Upper lobe of left lung (tissue), 6 donors: ENCODE data around the gene MYO5B. TPM values are rescaled to one million over a fixed set of nuclear protein-coding genes. Genes with fewer than 3 reads are reported as not detected.
A peak's percentile ranks its signal among the peaks of the same experiment; 100 is the strongest.

Experiments
- ATAC-seq, 2 donors: fragments of 200-7000 bp; cut with Tn5 transposase; one replicate each; pipeline ENCODE4 v1.9.1; 2022; ENCODE audit warnings: mild to moderate bottlenecking in 2 of 2, moderate library complexity in 2 of 2; ENCODE audit not compliant: low FRiP score in 2 of 2
- DNase-seq, 2 donors: peaks; one replicate each; pipeline ENCODE4 v3.0.0-alpha.2; 2019 to 2020
- H3K27ac ChIP-seq, 4 donors: fragments of 200-600 bp; sonication (generic); one replicate each; pipeline ENCODE4 v1.5.1; 2016 to 2019
- H3K27me3 ChIP-seq, 4 donors: fragments of 200-600 bp; sonication (generic); one replicate each; pipeline ENCODE4 v1.5.1; 2017 to 2019
- H3K36me3 ChIP-seq, 4 donors: fragments of 200-600 bp; sonication (generic); one replicate each; pipeline ENCODE4 v1.5.1; 2016 to 2019
- H3K4me1 ChIP-seq, 4 donors: fragments of 200-600 bp; sonication (generic); one replicate each; pipeline ENCODE4 v1.5.1; 2018 to 2019
- H3K4me3 ChIP-seq, 4 donors: fragments of 200-600 bp; sonication (generic); one replicate each; pipeline ENCODE4 v1.5.1; 2017 to 2019; ENCODE audit warnings: mild to moderate bottlenecking in 2 of 4, moderate library complexity in 1 of 4
- H3K9me3 ChIP-seq, 4 donors: fragments of 200-600 bp; sonication (generic); one replicate each; pipeline ENCODE4 v1.5.1; 2018 to 2019
- CTCF ChIP-seq, 6 experiments: fragments of 450-650 bp in 4 of 6; fragments of 200-600 bp in 2 of 6; sonication (generic) in 2 of 6; IDR thresholded peaks; one replicate each; pipeline ENCODE4 v1.5.1; 2016 to 2019; ENCODE audit warnings: antibody characterized with exemption in 6 of 6
- EP300 ChIP-seq, 4 donors: sonication (generic); formaldehyde crosslinking; IDR thresholded peaks; one replicate each; pipeline ENCODE4 v1.5.1; 2017; ENCODE audit warnings: antibody characterized with exemption in 4 of 4, control low read depth in 2 of 4
- POLR2A ChIP-seq, 4 donors: fragments of 450-650 bp; IDR thresholded peaks; one replicate each; pipeline ENCODE4 v1.5.1; 2016 to 2017; ENCODE audit warnings: antibody characterized with exemption in 4 of 4, mild to moderate bottlenecking in 2 of 4
- POLR2AphosphoS5 ChIP-seq, 2 donors: sonication (generic); formaldehyde crosslinking; IDR thresholded peaks; one replicate each; pipeline ENCODE4 v1.5.1; 2017; ENCODE audit warnings: antibody characterized with exemption in 2 of 2
- WGBS, 2 donors: methylation state at CpG; one replicate each; pipeline ENCODE4 v1.1.5; 2017 to 2018; 5-methylcytosine and 5-hydroxymethylcytosine counted together
- total RNA-seq, 6 donors: library from RNA; depleted of rRNA in 4 of 6; stranded (reverse); fragments of >200 nt in 4 of 6; gene quantifications; one replicate each; pipeline versions ENCODE4 v1.1.0 to v1.2.1, GENCODE V29; 2016 to 2021
- donor health status: DM: no; HTN: no; CAD: no; lungs with moderate emphysema.
- donor health status: DM: no; HTN: yes; CAD: no; lungs with severe emphysema.

The MYO5B gene
- total RNA-seq, 6 donors from 2014 or later: 25.4 to 95.2 (median 49.6) TPM

GRCh38 chr18:49948975-49949374, 246.0 kb downstream of the MYO5B start:
- 78 to 91% methylated on average over 1 of the region's 1 CpG for WGBS, 2 donors
- no peak overlapping the region for H3K27ac ChIP-seq
- ATAC-seq: no peak
- H3K4me1 ChIP-seq: no peaks in the 10 kb centered on the region
- H3K36me3 ChIP-seq: peaks cover 0 to 7% (median 0%) of the 10 kb centered on the region in 4 donors
- H3K27me3 ChIP-seq: no peaks in the 10 kb centered on the region
- H3K9me3 ChIP-seq: no peaks in the 10 kb centered on the region
- H3K4me3 ChIP-seq: no peak overlapping the region
- no peak for DNase-seq
- TF ChIP-seq POLR2AphosphoS5 (IDR thresholded peaks at IDR 0.05): no peak
- TF ChIP-seq EP300 (IDR thresholded peaks at IDR 0.05): no peak
- TF ChIP-seq CTCF (IDR thresholded peaks at IDR 0.05): no peak
- no peak for TF ChIP-seq POLR2A (IDR thresholded peaks at IDR 0.05)

- Histone ChIP-seq H3K4me1 (no peaks in the 10 kb centered on the region), H3K27ac (no peak overlapping the region), H3K36me3 (no peaks in the 10 kb centered on the region), H3K27me3 (no peaks in the 10 kb centered on the region), H3K4me3 (no peak overlapping the region), H3K9me3 (no peaks in the 10 kb centered on the region)
- WGBS, 2 donors: 45 to 54% methylated on average over 8 of the region's 8 CpGs
- ATAC-seq (peak in 1 of 2 donors; percentile 46), DNase-seq (no peak)
- TF ChIP-seq EP300 (IDR thresholded peaks at IDR 0.05): no peak
- no peak for TF ChIP-seq POLR2AphosphoS5 (IDR thresholded peaks at IDR 0.05)
Measured at GRCh38 chr18:49944663-49945062, 250.3 kb downstream of the MYO5B start.

GRCh38 chr18:49936821-49937220, 258.1 kb downstream of the MYO5B start:
- H3K4me1 ChIP-seq: no peaks in the 10 kb centered on the region
- H3K4me3 ChIP-seq: no peak overlapping the region
- WGBS, 2 donors: 69 to 92% methylated on average over 4 of the region's 4 CpGs
- no peaks in the 10 kb centered on the region for H3K9me3 ChIP-seq
- H3K36me3 ChIP-seq: no peaks in the 10 kb centered on the region
- ATAC-seq: no peak
- DNase-seq: no peak
- H3K27ac ChIP-seq: no peak overlapping the region
- H3K27me3 ChIP-seq: no peaks in the 10 kb centered on the region
- TF ChIP-seq POLR2AphosphoS5 (IDR thresholded peaks at IDR 0.05) (no peak), POLR2A (IDR thresholded peaks at IDR 0.05) (no peak), EP300 (IDR thresholded peaks at IDR 0.05) (no peak)

- Histone ChIP-seq H3K4me1 (no peaks in the 10 kb centered on the region), H3K36me3 (no peaks in the 10 kb centered on the region), H3K27me3 (no peaks in the 10 kb centered on the region), H3K27ac (no peak overlapping the region), H3K9me3 (no peaks in the 10 kb centered on the region), H3K4me3 (no peak overlapping the region)
- ATAC-seq (no peak), DNase-seq (no peak)
- TF ChIP-seq EP300 (IDR thresholded peaks at IDR 0.05) (no peak), POLR2AphosphoS5 (IDR thresholded peaks at IDR 0.05) (no peak), POLR2A (IDR thresholded peaks at IDR 0.05) (no peak), CTCF (IDR thresholded peaks at IDR 0.05) (no peak)
- 64 to 87% methylated on average over 4 of the region's 4 CpGs for WGBS, 2 donors
Measured at GRCh38 chr18:49935215-49935614, 259.7 kb downstream of the MYO5B start.

- WGBS, 2 donors: 83 to 84% methylated on average over 2 of the region's 2 CpGs
- no peak for DNase-seq
- Histone ChIP-seq H3K9me3 (no peaks in the 10 kb centered on the region), H3K4me1 (no peaks in the 10 kb centered on the region), H3K27me3 (no peaks in the 10 kb centered on the region), H3K4me3 (no peak overlapping the region), H3K36me3 (no peaks in the 10 kb centered on the region), H3K27ac (no peak overlapping the region)
- ATAC-seq: no peak
- TF ChIP-seq POLR2A (IDR thresholded peaks at IDR 0.05) (no peak), CTCF (IDR thresholded peaks at IDR 0.05) (no peak), EP300 (IDR thresholded peaks at IDR 0.05) (no peak), POLR2AphosphoS5 (IDR thresholded peaks at IDR 0.05) (no peak)
Measured at GRCh38 chr18:49934457-49934856, 260.5 kb downstream of the MYO5B start.

- ATAC-seq: peak in 1 of 2 donors; percentile 66
- Histone ChIP-seq H3K4me1 (no peaks in the 10 kb centered on the region), H3K27ac (no peak overlapping the region), H3K4me3 (no peak overlapping the region), H3K9me3 (no peaks in the 10 kb centered on the region), H3K27me3 (no peaks in the 10 kb centered on the region), H3K36me3 (no peaks in the 10 kb centered on the region)
- no peak for TF ChIP-seq EP300 (IDR thresholded peaks at IDR 0.05)
- DNase-seq: no peak
- 79 to 84% methylated on average over 3 of the region's 3 CpGs for WGBS, 2 donors
Measured at GRCh38 chr18:49933530-49934128, 261.3 kb downstream of the MYO5B start.
